ENCODE results near the gene ANKRD44.

Gene ANKRD44

GRCh38 chr2:197229509-197230443 lies 80.8 kb downstream of the ANKRD44 start:
- Histone ChIP-seq H3K36me3 (ENCODE audit: insufficient read depth, insufficient read length, low read length) (no peaks in the 10 kb centered on the region), H3K4me1 (ENCODE audit: insufficient read depth, insufficient read length) (no peaks in the 10 kb centered on the region), H3K4me3 (ENCODE audit: insufficient read length, low read depth) (no peak overlapping the region), H3K9ac (ENCODE audit: insufficient read length, low read depth) (no peak overlapping the region), H3K9me3 (ENCODE audit: insufficient read depth, low read length) (no peaks in the 10 kb centered on the region), H3K27me3 (ENCODE audit: insufficient read depth, insufficient read length) (no peaks in the 10 kb centered on the region)
- no peak for DNase-seq (ENCODE audit: low read depth, low spot score)
- TF ChIP-seq SUZ12 (IDR thresholded peaks at IDR 0.05; ENCODE audit: extremely low read depth, insufficient read depth, insufficient read length) (no peak), YY1 (IDR thresholded peaks at IDR 0.05; ENCODE audit: insufficient read depth, insufficient read length) (no peak), ZNF274 (IDR thresholded peaks at IDR 0.05; ENCODE audit: low read depth, low read length) (no peak)

GRCh38 chr2:197223451-197223850 lies 87.1 kb downstream of the ANKRD44 start:
- no peak for DNase-seq (ENCODE audit: low read depth, low spot score)
- Histone ChIP-seq H3K27me3 (ENCODE audit: insufficient read depth, insufficient read length) (no peaks in the 10 kb centered on the region), H3K9me3 (ENCODE audit: insufficient read depth, low read length) (no peaks in the 10 kb centered on the region), H3K4me1 (ENCODE audit: insufficient read depth, insufficient read length) (no peaks in the 10 kb centered on the region), H3K9ac (ENCODE audit: insufficient read length, low read depth) (no peak overlapping the region), H3K36me3 (ENCODE audit: insufficient read depth, insufficient read length, low read length) (no peaks in the 10 kb centered on the region), H3K4me3 (ENCODE audit: insufficient read length, low read depth) (no peak overlapping the region)
- TF ChIP-seq ZNF274 (IDR thresholded peaks at IDR 0.05; ENCODE audit: low read depth, low read length): no peak
- TF ChIP-seq YY1 (IDR thresholded peaks at IDR 0.05; ENCODE audit: insufficient read depth, insufficient read length): no peak
- no peak for TF ChIP-seq SUZ12 (IDR thresholded peaks at IDR 0.05; ENCODE audit: extremely low read depth, insufficient read depth, insufficient read length)

- H3K27me3 ChIP-seq (ENCODE audit: insufficient read depth, insufficient read length): no peaks in the 10 kb centered on the region
- no peaks in the 10 kb centered on the region for H3K4me1 ChIP-seq (ENCODE audit: insufficient read depth, insufficient read length)
- no peak for TF ChIP-seq ZNF274 (IDR thresholded peaks at IDR 0.05; ENCODE audit: low read depth, low read length)
- no peak for TF ChIP-seq SUZ12 (IDR thresholded peaks at IDR 0.05; ENCODE audit: extremely low read depth, insufficient read depth, insufficient read length)
- TF ChIP-seq YY1 (IDR thresholded peaks at IDR 0.05; ENCODE audit: insufficient read depth, insufficient read length): no peak
- H3K36me3 ChIP-seq (ENCODE audit: insufficient read depth, insufficient read length, low read length): no peaks in the 10 kb centered on the region
- H3K9me3 ChIP-seq (ENCODE audit: insufficient read depth, low read length): no peaks in the 10 kb centered on the region
- H3K9ac ChIP-seq (ENCODE audit: insufficient read length, low read depth): no peak overlapping the region
- DNase-seq (ENCODE audit: low read depth, low spot score): no peak
- H3K4me3 ChIP-seq (ENCODE audit: insufficient read length, low read depth): no peak overlapping the region
These were observed 90.9 kb downstream of the ANKRD44 start for GRCh38 chr2:197219636-197220035.

GRCh38 chr2:197217541-197217940 lies 93.0 kb downstream of the ANKRD44 start:
- H3K9me3 ChIP-seq (ENCODE audit: insufficient read depth, low read length): no peaks in the 10 kb centered on the region

GRCh38 chr2:197216361-197216979 lies 94.1 kb downstream of the ANKRD44 start:
- TF ChIP-seq ZNF274 (IDR thresholded peaks at IDR 0.05; ENCODE audit: low read depth, low read length): no peak
- TF ChIP-seq SUZ12 (IDR thresholded peaks at IDR 0.05; ENCODE audit: extremely low read depth, insufficient read depth, insufficient read length): no peak
- no peak for TF ChIP-seq YY1 (IDR thresholded peaks at IDR 0.05; ENCODE audit: insufficient read depth, insufficient read length)
- no peak for DNase-seq (ENCODE audit: low read depth, low spot score)
- no peaks in the 10 kb centered on the region for H3K36me3 ChIP-seq (ENCODE audit: insufficient read depth, insufficient read length, low read length)
- no peak overlapping the region for H3K4me3 ChIP-seq (ENCODE audit: insufficient read length, low read depth)
- no peaks in the 10 kb centered on the region for H3K4me1 ChIP-seq (ENCODE audit: insufficient read depth, insufficient read length)
- H3K9me3 ChIP-seq (ENCODE audit: insufficient read depth, low read length): no peaks in the 10 kb centered on the region
- no peaks in the 10 kb centered on the region for H3K27me3 ChIP-seq (ENCODE audit: insufficient read depth, insufficient read length)
- no peak overlapping the region for H3K9ac ChIP-seq (ENCODE audit: insufficient read length, low read depth)

More at GRCh38 chr2:197217541-197217940, 93.0 kb downstream of the ANKRD44 start:
- Histone ChIP-seq H3K36me3 (ENCODE audit: insufficient read depth, insufficient read length, low read length) (no peaks in the 10 kb centered on the region), H3K4me3 (ENCODE audit: insufficient read length, low read depth) (no peak overlapping the region), H3K27me3 (ENCODE audit: insufficient read depth, insufficient read length) (no peaks in the 10 kb centered on the region), H3K9ac (ENCODE audit: insufficient read length, low read depth) (no peak overlapping the region), H3K4me1 (ENCODE audit: insufficient read depth, insufficient read length) (no peaks in the 10 kb centered on the region)
- TF ChIP-seq YY1 (IDR thresholded peaks at IDR 0.05; ENCODE audit: insufficient read depth, insufficient read length) (no peak), SUZ12 (IDR thresholded peaks at IDR 0.05; ENCODE audit: extremely low read depth, insufficient read depth, insufficient read length) (no peak), ZNF274 (IDR thresholded peaks at IDR 0.05; ENCODE audit: low read depth, low read length) (no peak)
- no peak for DNase-seq (ENCODE audit: low read depth, low spot score)

GRCh38 chr2:197215748-197216360 lies 94.7 kb downstream of the ANKRD44 start:
- no peaks in the 10 kb centered on the region for H3K36me3 ChIP-seq (ENCODE audit: insufficient read depth, insufficient read length, low read length)
- H3K27me3 ChIP-seq (ENCODE audit: insufficient read depth, insufficient read length): no peaks in the 10 kb centered on the region
- H3K9me3 ChIP-seq (ENCODE audit: insufficient read depth, low read length): no peaks in the 10 kb centered on the region
- TF ChIP-seq SUZ12 (IDR thresholded peaks at IDR 0.05; ENCODE audit: extremely low read depth, insufficient read depth, insufficient read length) (no peak), ZNF274 (IDR thresholded peaks at IDR 0.05; ENCODE audit: low read depth, low read length) (no peak), YY1 (IDR thresholded peaks at IDR 0.05; ENCODE audit: insufficient read depth, insufficient read length) (no peak)
- no peaks in the 10 kb centered on the region for H3K4me1 ChIP-seq (ENCODE audit: insufficient read depth, insufficient read length)
- no peak for DNase-seq (ENCODE audit: low read depth, low spot score)
- H3K9ac ChIP-seq (ENCODE audit: insufficient read length, low read depth): no peak overlapping the region
- H3K4me3 ChIP-seq (ENCODE audit: insufficient read length, low read depth): no peak overlapping the region
